KG1 (cell line): Measurements from ENCODE around the gene LDLRAD4.

Experiments
- DNase-seq: peaks from one replicate; lab custom pipeline; 2025; lab: John Stamatoyannopoulos, UW

LDLRAD4 gene

GRCh38 chr18:13387855-13388548 lies 169.4 kb downstream of the LDLRAD4 start:
- no peak for DNase-seq

GRCh38 chr18:13388586-13389490 lies 170.3 kb downstream of the LDLRAD4 start:
- DNase-seq, result no peak

GRCh38 chr18:13389491-13390131 lies 171.1 kb downstream of the LDLRAD4 start:
- no peak for DNase-seq

- DNase-seq, result no peak
These were observed 171.6 kb downstream of the LDLRAD4 start for GRCh38 chr18:13390196-13390595.

- no peak for DNase-seq
These were observed 172.2 kb downstream of the LDLRAD4 start for GRCh38 chr18:13390711-13391110.

- no peak for DNase-seq
These were observed 173.6 kb downstream of the LDLRAD4 start for GRCh38 chr18:13392029-13392750.

- no peak for DNase-seq
These were observed 174.3 kb downstream of the LDLRAD4 start for GRCh38 chr18:13392899-13393298.

- no peak for DNase-seq
These were observed 174.8 kb downstream of the LDLRAD4 start for GRCh38 chr18:13393338-13393737.

GRCh38 chr18:13394801-13395200 lies 176.2 kb downstream of the LDLRAD4 start:
- no peak for DNase-seq

- DNase-seq, result no peak
These were observed 177.0 kb downstream of the LDLRAD4 start for GRCh38 chr18:13395577-13395976.

GRCh38 chr18:13397504-13398163 lies 179.1 kb downstream of the LDLRAD4 start:
- DNase-seq, result no peak

- DNase-seq, result no peak
These were observed 180.1 kb downstream of the LDLRAD4 start for GRCh38 chr18:13398631-13399030.

- no peak for DNase-seq
These were observed 181.0 kb downstream of the LDLRAD4 start for GRCh38 chr18:13399511-13399910.

- DNase-seq, result no peak
These were observed 182.2 kb downstream of the LDLRAD4 start for GRCh38 chr18:13400636-13401315.

GRCh38 chr18:13401404-13401803 lies 182.8 kb downstream of the LDLRAD4 start:
- DNase-seq, result no peak

- DNase-seq, result no peak
These were observed 183.3 kb downstream of the LDLRAD4 start for GRCh38 chr18:13401826-13402225.

- no peak for DNase-seq
These were observed 185.4 kb downstream of the LDLRAD4 start for GRCh38 chr18:13403786-13404549.

GRCh38 chr18:13405305-13406038 lies 186.9 kb downstream of the LDLRAD4 start:
- DNase-seq, result no peak

GRCh38 chr18:13406049-13406615 lies 187.6 kb downstream of the LDLRAD4 start:
- DNase-seq, result no peak
